H1 (cell line): ENCODE data around the gene CREB3L1. TPM values are rescaled to one million over a fixed set of nuclear protein-coding genes. Genes with fewer than 3 reads are reported as not detected.

Experiments
- BACH1 ChIP-seq: IDR thresholded peaks from 2 replicates; pipeline ENCODE4 v1.6.1; 2012; ENCODE audit warnings: low read length, improper control_type of control experiment
- CTBP2 ChIP-seq: IDR thresholded peaks from 2 replicates; pipeline ENCODE4 v1.7.0; 2011; ENCODE audit warnings: borderline replicate concordance, mild to moderate bottlenecking, moderate library complexity, mixed read lengths, low read length; ENCODE audit not compliant: insufficient read depth, insufficient read length
- KDM4A ChIP-seq: IDR thresholded peaks from one replicate; pipeline ENCODE4 v1.7.1; 2012; ENCODE audit warnings: low read depth, mild to moderate bottlenecking, moderate library complexity, low read length, inconsistent platforms; ENCODE audit not compliant: severe bottlenecking
- SUZ12 ChIP-seq: fragments of 200-600 bp; sonication (generic); IDR thresholded peaks from 2 replicates; pipeline ENCODE4 v1.6.1; 2012; ENCODE audit warnings: mild to moderate bottlenecking, inconsistent platforms, low read length, moderate library complexity, mixed read lengths
- polyA plus RNA-seq, 7 experiments: library from polyadenylated mRNA; depleted of rRNA in 3 of 7; stranded (reverse) in 5 of 7; unstranded in 2 of 7; fragments of >200 nt in 5 of 7; fragments of 200-250 nt in 2 of 7; gene quantifications; 1 replicate in 5 of 7; 2 replicates in 1 of 7; 4 replicates in 1 of 7; pipeline versions ENCODE4 v1.2.1 to v1.2.3, GENCODE V29; 2011 to 2013; ENCODE audit warnings: missing spikeins in 2 of 7, mixed read lengths in 2 of 7
- total RNA-seq: library from RNA; stranded (reverse); fragmentation: NEBNext Ultra II Directional; extraction: Animal tissue kit (Norgen Biotek cat#: 25700); gene quantifications from 2 replicates; pipeline ENCODE4 v1.2.1, GENCODE V29; 2021

Gene CREB3L1
- total and polyA plus RNA-seq, 2 of the 8 experiments (the other 6 are each of a cell fraction or from before 2014, with no cell fraction given), result 4.1 to 12.7 TPM

DNA sequence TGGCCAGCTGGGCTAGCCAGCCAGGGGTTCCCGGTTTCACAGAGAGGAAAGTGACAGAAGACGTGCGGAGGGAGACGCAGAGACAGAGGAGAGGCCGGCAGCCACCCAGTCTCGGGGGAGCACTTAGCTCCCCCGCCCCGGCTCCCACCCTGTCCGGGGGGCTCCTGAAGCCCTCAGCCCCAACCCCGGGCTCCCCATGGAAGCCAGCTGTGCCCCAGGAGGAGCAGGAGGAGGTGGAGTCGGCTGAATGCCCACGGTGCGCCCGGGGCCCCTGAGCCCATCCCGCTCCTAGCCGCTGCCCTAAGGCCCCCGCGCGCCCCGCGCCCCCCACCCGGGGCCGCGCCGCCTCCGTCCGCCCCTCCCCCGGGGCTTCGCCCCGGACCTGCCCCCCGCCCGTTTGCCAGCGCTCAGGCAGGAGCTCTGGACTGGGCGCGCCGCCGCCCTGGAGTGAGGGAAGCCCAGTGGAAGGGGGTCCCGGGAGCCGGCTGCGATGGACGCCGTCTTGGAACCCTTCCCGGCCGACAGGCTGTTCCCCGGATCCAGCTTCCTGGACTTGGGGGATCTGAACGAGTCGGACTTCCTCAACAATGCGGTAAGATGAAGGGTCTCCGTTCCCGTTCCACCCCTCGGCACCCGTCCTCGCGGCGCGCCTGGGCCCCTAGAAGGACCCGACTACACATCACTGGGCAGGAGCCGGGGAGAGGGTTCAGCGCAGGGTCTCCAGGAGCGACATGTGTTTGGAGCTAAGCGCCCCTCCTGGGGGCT is at the start of gene CREB3L1 (continued):
- TF ChIP-seq CTBP2 (no peak), BACH1 (no peak), SUZ12 (0 out of 2 replicates have a peak, but pooled peaks have one; percentile 35), KDM4A (peak; percentile 79)
